HCT116 (cell line): ENCODE results near the gene PKNOX2. TPM values are rescaled to one million over a fixed set of nuclear protein-coding genes. Genes with fewer than 3 reads are reported as not detected.

Experiments used
- ATAC-seq: fragments of 200-7000 bp; cut with Tn5 transposase; 2 replicates; pipeline ENCODE4 v1.9.1; 2020; ENCODE audit warnings: mild to moderate bottlenecking, moderate library complexity
- BruUV-seq: library from RNA; stranded (reverse); fragments of 400-500 nt; replicated peaks from 2 replicates; lab custom pipeline; 2021; lab: Mats Ljungman, UMichigan
- CTCF ChIA-PET: fragments of 300-600 bp; sonication (Branson Sonifier 250); formaldehyde crosslinking; loops from one replicate; lab custom pipeline; 2021; ENCODE audit warnings: antibody characterized with exemption; lab: Charles Lee
- POLR2A ChIA-PET: fragments of 300-600, 350-600 bp; sonication (Branson Sonifier 250); formaldehyde crosslinking; loops from one replicate; lab custom pipeline; 2021; ENCODE audit warnings: antibody characterized with exemption; lab: Charles Lee
- RAD21 ChIA-PET, 2 experiments: fragments of 300-600 bp; sonication (Branson Sonifier 250); formaldehyde crosslinking; loops; one replicate each; lab custom pipeline; 2023; ENCODE audit warnings: low total read pairs in 2 of 2; ENCODE audit not compliant: uncharacterized antibody in 2 of 2, unreplicated experiment in 2 of 2, low non-redundant PET in 1 of 2; lab: Charles Lee
- DNase-seq: peaks from one replicate; pipeline ENCODE4 v3.0.0-alpha.2; 2010; ENCODE audit warnings: low read depth, low spot score
- H2AFZ ChIP-seq: fragments of 200-600 bp; shearing (Covaris generic), sonication (generic); 2 replicates; pipeline ENCODE4 v1.6.1; 2017; ENCODE audit warnings: low read depth, mixed run types, mixed read lengths, antibody characterized with exemption, low read length; ENCODE audit not compliant: poor library complexity, severe bottlenecking
- H3K27ac ChIP-seq: 2 replicates; pipeline ENCODE4 v1.5.1; 2012; ENCODE audit warnings: low read depth, low read length
- H3K27me3 ChIP-seq: fragments of 200-600 bp; sonication (generic); 2 replicates; pipeline ENCODE4 v1.6.1; 2016; ENCODE audit warnings: mixed run types, low read length, mixed read lengths; ENCODE audit not compliant: insufficient read depth
- H3K36me3 ChIP-seq, 2 experiments: fragments of 200-500 bp in 1 of 2; fragments of 200-600 bp in 1 of 2; sonication (Bioruptor generic) in 1 of 2; sonication (generic) in 1 of 2; 2 replicates each; pipeline versions ENCODE4 v1.5.1 to v1.6.1; 2014 to 2016; ENCODE audit warnings: low read length in 2 of 2, inconsistent platforms in 1 of 2, mixed read lengths in 1 of 2, mixed run types in 1 of 2; ENCODE audit not compliant: insufficient read depth in 2 of 2, control insufficient read depth in 1 of 2
- H3K4me1 ChIP-seq, 2 experiments: fragments of 200-600 bp in 1 of 2; sonication (generic) in 1 of 2; 2 replicates each; pipeline versions ENCODE4 v1.5.1 to v1.6.1; 2012 to 2017; ENCODE audit warnings: low read length in 2 of 2, inconsistent platforms in 1 of 2, mild to moderate bottlenecking in 1 of 2, mixed read lengths in 1 of 2, mixed run types in 1 of 2, moderate library complexity in 1 of 2; ENCODE audit not compliant: insufficient read depth in 2 of 2, control insufficient read depth in 1 of 2
- H3K4me2 ChIP-seq: fragments of 200-600 bp; sonication (generic); 2 replicates; pipeline ENCODE4 v1.6.1; 2017; ENCODE audit warnings: mixed run types, low read length, mixed read lengths
- H3K4me3 ChIP-seq, 2 experiments: fragments of 200-600 bp in 1 of 2; sonication (generic) in 1 of 2; replicated peaks in 1 of 2; 2 replicates each; pipeline ENCODE4 v1.5.1; 2011 to 2016; ENCODE audit warnings: low read length in 2 of 2, control low read depth in 1 of 2, low read depth in 1 of 2, mild to moderate bottlenecking in 1 of 2, mixed read lengths in 1 of 2, mixed run types in 1 of 2
- H3K79me2 ChIP-seq: fragments of 200-600 bp; sonication (generic); 2 replicates; pipeline ENCODE4 v1.6.1; 2017; ENCODE audit warnings: mild to moderate bottlenecking, mixed run types, low read length, moderate library complexity, mixed read lengths; ENCODE audit not compliant: insufficient read depth
- H3K9ac ChIP-seq: fragments of 200-600 bp; sonication (generic); 2 replicates; pipeline ENCODE4 v1.6.1; 2016; ENCODE audit warnings: low read length, mixed read lengths
- H3K9me2 ChIP-seq: fragments of 200-600 bp; sonication (generic), shearing (Covaris generic); 2 replicates; pipeline ENCODE4 v1.6.1; 2017; ENCODE audit warnings: mixed run types, mild to moderate bottlenecking, moderate library complexity; ENCODE audit not compliant: insufficient read depth
- H3K9me3 ChIP-seq, 2 experiments: fragments of 200-500 bp in 1 of 2; fragments of 200-600 bp in 1 of 2; sonication (Bioruptor generic) in 1 of 2; sonication (generic) in 1 of 2; 2 replicates each; pipeline ENCODE4 v1.6.1; 2014 to 2017; ENCODE audit warnings: low read length in 2 of 2, mixed read lengths in 2 of 2, inconsistent platforms in 1 of 2, low read depth in 1 of 2, mild to moderate bottlenecking in 1 of 2, mixed run types in 1 of 2, moderate library complexity in 1 of 2; ENCODE audit not compliant: control insufficient read depth in 1 of 2, insufficient read depth in 1 of 2
- H4K20me1 ChIP-seq: fragments of 200-600 bp; sonication (generic), shearing (Covaris generic); 2 replicates; pipeline ENCODE4 v1.6.1; 2017; ENCODE audit warnings: mixed run types, mild to moderate bottlenecking, moderate library complexity; ENCODE audit not compliant: insufficient read depth
- ATF3 ChIP-seq: IDR thresholded peaks from 2 replicates; pipeline ENCODE4 v1.6.1; 2012
- CTCF ChIP-seq, 3 experiments: fragments of 200-600 bp in 1 of 3; sonication (generic) in 1 of 3; IDR thresholded peaks in 2 of 3; conservative IDR thresholded peaks in 1 of 3; 2 replicates each; pipeline ENCODE4 v1.5.1; 2012 to 2017; ENCODE audit warnings: low read depth in 2 of 3, low read length in 2 of 3, antibody characterized with exemption in 1 of 3, borderline replicate concordance in 1 of 3, control low read depth in 1 of 3, mild to moderate bottlenecking in 1 of 3, mixed read lengths in 1 of 3, mixed run types in 1 of 3, moderate library complexity in 1 of 3; ENCODE audit not compliant: insufficient read depth in 1 of 3
- EZH2 ChIP-seq: fragments of 200-600 bp; sonication (generic); IDR thresholded peaks from 2 replicates; pipeline ENCODE4 v1.6.1; 2017; ENCODE audit warnings: antibody characterized with exemption, mixed run types
- MAX ChIP-seq: IDR thresholded peaks from 2 replicates; pipeline ENCODE4 v1.6.1; 2012
- REST ChIP-seq: IDR thresholded peaks from 2 replicates; pipeline ENCODE4 v1.6.1; 2012; ENCODE audit warnings: low read depth
- ZBTB33 ChIP-seq: IDR thresholded peaks from 2 replicates; pipeline ENCODE4 v1.6.1; 2011; ENCODE audit warnings: mild to moderate bottlenecking, low read length, moderate library complexity; ENCODE audit not compliant: insufficient replicate concordance; ENCODE audit errors: extremely low read depth
- intact Hi-C: fragments of 100-400 bp; cut with micrococcal nuclease; formaldehyde crosslinking; loops from 2 replicates; pipeline ENCODE4 v1.10.0; 2022
- total RNA-seq: library from RNA; stranded (reverse); gene quantifications from one replicate; pipeline ENCODE4 v1.2.1, GENCODE V29; 2021; ENCODE audit not compliant: unreplicated experiment

Gene PKNOX2
- total RNA-seq, 1 experiment from 2014 or later = 0.20 TPM

- TF ChIP-seq CTCF (IDR thresholded peaks at IDR 0.05 in 2 of 3, conservative IDR thresholded peaks at IDR 0.05 in 1 of 3; ENCODE audit: borderline replicate concordance in 1 of 3, insufficient read depth in 1 of 3, low read depth in 2 of 3, low read length in 2 of 3) (peak; percentile 48 to 79 (median 77); a peak in 5 of 6 replicates), ATF3 (no peak), EZH2 (no peak)
- TF ChIP-seq, all 23 proteins: peak for 2
These were observed 258.8 kb downstream of the PKNOX2 start (continued) for GRCh38 chr11:125423247-125423849.

GRCh38 chr11:125425601-125426000 is 261.1 kb downstream of the PKNOX2 start:
- TF ChIP-seq ZBTB33 (no peak), REST (no peak), MAX (no peak)
- Histone ChIP-seq H3K4me2 (no peak overlapping the region), H2AFZ (no peak overlapping the region), H3K9me2 (no peaks in the 10 kb centered on the region), H3K36me3 (no peaks in the 10 kb centered on the region), H3K79me2 (no peaks in the 10 kb centered on the region), H3K9me3 (no peaks in the 10 kb centered on the region), H3K27ac (no peak overlapping the region), H3K27me3 (no peaks in the 10 kb centered on the region), H3K4me1 (peaks cover 0 to 12% of the 10 kb centered on the region in 2 experiments; a peak in 1 of 4 replicates), H4K20me1 (no peaks in the 10 kb centered on the region), H3K9ac (no peak overlapping the region), H3K4me3 (no peak overlapping the region)
- ChIA-PET POLR2A (no interaction called here), RAD21 (no interaction called here), CTCF (no interaction called here)
- DNase-seq (no peak), ATAC-seq (no peak)
- no TSS peak for BruUV-seq
- intact Hi-C loops = no loop called here
